HG03520 (cell line): ENCODE results near the gene GPBP1L1.
"Not testable (repeated sequence)": the region's sequence is repeated elsewhere in the genome, so short reads cannot be mapped to it uniquely, and the experiment has no call there.

Experiments used
- ATAC-seq: cut with Tn5 transposase; IDR thresholded peaks from one replicate; pipeline ENCODE4 v1.9.1; 2021; ENCODE audit warnings: mild to moderate bottlenecking, moderate library complexity; ENCODE audit not compliant: unreplicated experiment

GPBP1L1 gene

GRCh38 chr1:45682942-45683341 is 3.4 kb downstream of the GPBP1L1 start:
- ATAC-seq, result no peak

- no peak for ATAC-seq
Observed at GRCh38 chr1:45679123-45679522, 7.2 kb downstream of the GPBP1L1 start.

- ATAC-seq, result no peak
Observed at GRCh38 chr1:45678489-45678888, 7.8 kb downstream of the GPBP1L1 start.

GRCh38 chr1:45677751-45678245 is 8.5 kb downstream of the GPBP1L1 start:
- ATAC-seq, result no peak

GRCh38 chr1:45676553-45676952 is 9.8 kb downstream of the GPBP1L1 start:
- ATAC-seq, result not testable (repeated sequence)

GRCh38 chr1:45674478-45674877 is 11.9 kb downstream of the GPBP1L1 start:
- no peak for ATAC-seq

GRCh38 chr1:45673956-45674355 is 12.4 kb downstream of the GPBP1L1 start:
- no peak for ATAC-seq

- ATAC-seq, result no peak
Observed at GRCh38 chr1:45669859-45670655, 16.3 kb downstream of the GPBP1L1 start.

- ATAC-seq, result no peak
Observed at GRCh38 chr1:45669379-45669778, 17.0 kb downstream of the GPBP1L1 start.

- ATAC-seq, result no peak
Observed at GRCh38 chr1:45668526-45668925, 17.8 kb downstream of the GPBP1L1 start.

- no peak for ATAC-seq
Observed at GRCh38 chr1:45667321-45668111, 18.8 kb downstream of the GPBP1L1 start.

- no peak for ATAC-seq
Observed at GRCh38 chr1:45666836-45667235, 19.5 kb downstream of the GPBP1L1 start.

GRCh38 chr1:45660336-45660735 is 26.0 kb downstream of the GPBP1L1 start:
- no peak for ATAC-seq

- ATAC-seq, result no peak
Observed at GRCh38 chr1:45659222-45659621, 27.1 kb downstream of the GPBP1L1 start.

GRCh38 chr1:45658171-45658570 is 28.2 kb downstream of the GPBP1L1 start:
- no peak for ATAC-seq

- ATAC-seq, result no peak
Observed at GRCh38 chr1:45656573-45657226, 29.6 kb downstream of the GPBP1L1 start.

GRCh38 chr1:45654540-45655280 is 31.6 kb downstream of the GPBP1L1 start:
- no peak for ATAC-seq

- no peak for ATAC-seq
Observed at GRCh38 chr1:45647248-45648021, 38.9 kb downstream of the GPBP1L1 start.

GRCh38 chr1:45644661-45645060 is 41.7 kb downstream of the GPBP1L1 start:
- no peak for ATAC-seq

GRCh38 chr1:45643978-45644377 is 42.4 kb downstream of the GPBP1L1 start:
- no peak for ATAC-seq
